GM19395 (cell line): ENCODE results near the gene PDCD6IP.
"Not testable (repeated sequence)": the region's sequence is repeated elsewhere in the genome, so short reads cannot be mapped to it uniquely, and the experiment has no call there.

Experiments
- ATAC-seq: cut with Tn5 transposase; IDR thresholded peaks from one replicate; pipeline ENCODE4 v1.9.1; 2021; ENCODE audit warnings: mild to moderate bottlenecking, moderate library complexity; ENCODE audit not compliant: unreplicated experiment

The PDCD6IP gene

GRCh38 chr3:33798418-33799201 is at the start of gene PDCD6IP:
Gene PDCD6IP (plus strand): TSS chr3:33798630. CDS start chr3:33798729, 99 bp downstream.
- ATAC-seq: peak; percentile 91

GRCh38 chr3:33749546-33750210 is 48.8 kb upstream of the PDCD6IP start:
- no peak for ATAC-seq

- no peak for ATAC-seq
Measured at GRCh38 chr3:33750211-33750548, 48.2 kb upstream of the PDCD6IP start.

- no peak for ATAC-seq
Measured at GRCh38 chr3:33751336-33751735, 47.1 kb upstream of the PDCD6IP start.

- not testable (repeated sequence) for ATAC-seq
Measured at GRCh38 chr3:33754391-33754790, 44.0 kb upstream of the PDCD6IP start.

- ATAC-seq: no peak
Measured at GRCh38 chr3:33758281-33758680, 40.1 kb upstream of the PDCD6IP start.

- no peak for ATAC-seq
Measured at GRCh38 chr3:33758864-33759263, 39.6 kb upstream of the PDCD6IP start.

- ATAC-seq: no peak
Measured at GRCh38 chr3:33768578-33769330, 29.7 kb upstream of the PDCD6IP start.

- no peak for ATAC-seq
Measured at GRCh38 chr3:33773637-33774036, 24.8 kb upstream of the PDCD6IP start.

GRCh38 chr3:33775363-33775762 is 23.1 kb upstream of the PDCD6IP start:
- ATAC-seq: no peak

- no peak for ATAC-seq
Measured at GRCh38 chr3:33777996-33778395, 20.4 kb upstream of the PDCD6IP start.

- ATAC-seq: no peak
Measured at GRCh38 chr3:33779751-33780150, 18.7 kb upstream of the PDCD6IP start.

GRCh38 chr3:33781413-33781812 is 17.0 kb upstream of the PDCD6IP start:
- not testable (repeated sequence) for ATAC-seq

- peak; percentile 2 for ATAC-seq
Measured at GRCh38 chr3:33786565-33787327, 11.7 kb upstream of the PDCD6IP start.

- ATAC-seq: peak; percentile 86
Measured at GRCh38 chr3:33787328-33788009, 11.0 kb upstream of the PDCD6IP start.

- ATAC-seq: no peak
Measured at GRCh38 chr3:33789183-33789954, 9.1 kb upstream of the PDCD6IP start.

- ATAC-seq: no peak
Measured at GRCh38 chr3:33790091-33790490, 8.3 kb upstream of the PDCD6IP start.

- ATAC-seq: no peak
Measured at GRCh38 chr3:33791477-33792166, 6.8 kb upstream of the PDCD6IP start.
